Stomach (tissue), 9 donors: ENCODE results near the gene LEPR. TPM values are rescaled to one million over a fixed set of nuclear protein-coding genes. Genes with fewer than 3 reads are reported as not detected.
"Not testable (repeated sequence)": the region's sequence is repeated elsewhere in the genome, so short reads cannot be mapped to it uniquely, and the experiment has no call there.

Experiments
- DNase-seq, 2 donors: peaks; one replicate each; pipeline versions ENCODE4 v3.0.0 to v3.0.0-alpha.2; 2013 to 2019
- H3K27ac ChIP-seq, 5 donors: fragments of 200-600 bp in 4 of 5; sonication (generic) in 4 of 5; one replicate each; pipeline ENCODE4 v1.5.1; 2013 to 2019; ENCODE audit warnings: mild to moderate bottlenecking in 1 of 5, moderate library complexity in 1 of 5
- H3K27me3 ChIP-seq, 3 donors: fragments of 200-600 bp; sonication (generic); one replicate each; pipeline ENCODE4 v1.5.1; 2017 to 2019; ENCODE audit warnings: mixed run types in 1 of 3
- H3K36me3 ChIP-seq, 4 donors: fragments of 200-600 bp; sonication (generic); 1 replicate in 3 of 4; 2 replicates in 1 of 4; pipeline ENCODE4 v1.5.1; 2016 to 2019
- H3K4me1 ChIP-seq, 4 donors: fragments of 200-600 bp; sonication (generic); one replicate each; pipeline ENCODE4 v1.5.1; 2016 to 2019
- H3K4me3 ChIP-seq, 4 donors: fragments of 200-600 bp; sonication (generic) in 3 of 4; one replicate each; pipeline ENCODE4 v1.5.1; 2016 to 2019; ENCODE audit warnings: mild to moderate bottlenecking in 1 of 4
- H3K9me3 ChIP-seq, 4 donors: fragments of 200-600 bp; sonication (generic); one replicate each; pipeline ENCODE4 v1.5.1; 2016 to 2019
- CTCF ChIP-seq, 7 experiments: fragments of 450-650 bp in 4 of 7; fragments of 200-600 bp in 3 of 7; sonication (generic) in 3 of 7; IDR thresholded peaks; one replicate each; pipeline ENCODE4 v1.5.1; 2016 to 2019; ENCODE audit warnings: antibody characterized with exemption in 7 of 7, control low read depth in 2 of 7, mild to moderate bottlenecking in 1 of 7
- EP300 ChIP-seq: sonication (generic); formaldehyde crosslinking; IDR thresholded peaks from one replicate; pipeline ENCODE4 v1.6.1; 2017; ENCODE audit warnings: antibody characterized with exemption
- POLR2A ChIP-seq, 4 donors: fragments of 450-650 bp; IDR thresholded peaks; one replicate each; pipeline ENCODE4 v1.6.1; 2016; ENCODE audit warnings: antibody characterized with exemption in 4 of 4, control low read depth in 2 of 4, mild to moderate bottlenecking in 1 of 4, moderate library complexity in 1 of 4
- POLR2AphosphoS5 ChIP-seq, 3 donors: sonication (generic); formaldehyde crosslinking; IDR thresholded peaks; one replicate each; pipeline ENCODE4 v1.6.1; 2016; ENCODE audit warnings: antibody characterized with exemption in 3 of 3
- WGBS, 5 donors: extraction: QIAGEN DNeasy Blood & Tissue Kit in 3 of 5; methylation state at CpG; one replicate each; pipeline versions ENCODE4 v1.1.5 to v1.1.7; 2013 to 2018; 5-methylcytosine and 5-hydroxymethylcytosine counted together
- intact Hi-C: fragments of 100-400 bp; cut with DNase I; formaldehyde crosslinking; loops from one replicate; pipeline ENCODE4 v1.15.1; 2023; ENCODE audit warnings: low total_unique reads
- polyA plus RNA-seq, 3 donors: library from polyadenylated mRNA; stranded (reverse); fragments of 200-250 nt; gene quantifications; one replicate each; pipeline ENCODE4 v1.2.3, GENCODE V29; 2013
- total RNA-seq, 5 donors: library from RNA; depleted of rRNA; stranded (reverse); fragments of >200 nt; gene quantifications; one replicate each; pipeline versions ENCODE4 v1.1.0 to v1.2.3, GENCODE V29; 2014 to 2016
- donor health status: healthy with polysubstance abuse.
- donor health status: Bipolar disorder and iron deficiency.
- donor health status: healthy.

The LEPR gene
- total and polyA plus RNA-seq, 8 donors, result 0.58 to 33.0 (median 14.1) TPM

- intact Hi-C loops, result no loop called here
- whole genome bisulfite sequencing, 5 donors, result 91 to 100% (median 94%) methylated on average over 1 of the region's 1 CpG
- peaks cover 4 to 9% (median 6%) of the 10 kb centered on the region in 4 donors for H3K4me1 ChIP-seq
Observed at GRCh38 chr1:65445837-65446236, 25.4 kb downstream of the LEPR start.

GRCh38 chr1:65449214-65449823 is 28.9 kb downstream of the LEPR start:
- no peaks in the 10 kb centered on the region for H3K9me3 ChIP-seq
- 61 to 78% (median 73%) methylated on average over 4 of the region's 4 CpGs for WGBS, 5 donors
- intact Hi-C loops, result no loop called here
- no peak overlapping the region for H3K27ac ChIP-seq
- H3K4me3 ChIP-seq, result no peak overlapping the region
- H3K36me3 ChIP-seq, result no peaks in the 10 kb centered on the region
- TF ChIP-seq POLR2AphosphoS5 (IDR thresholded peaks at IDR 0.05) (no peak), CTCF (IDR thresholded peaks at IDR 0.05) (peak in 1 of 7 experiments; percentile 28)
- no peak for DNase-seq
- H3K27me3 ChIP-seq, result no peaks in the 10 kb centered on the region
- no peaks in the 10 kb centered on the region for H3K4me1 ChIP-seq

More at GRCh38 chr1:65445837-65446236, 25.4 kb downstream of the LEPR start:
- no peak for TF ChIP-seq EP300
- TF ChIP-seq POLR2A (IDR thresholded peaks at IDR 0.05), result no peak
- TF ChIP-seq POLR2AphosphoS5 (IDR thresholded peaks at IDR 0.05), result no peak
- TF ChIP-seq CTCF (IDR thresholded peaks at IDR 0.05), result no peak
- Histone ChIP-seq H3K27me3 (no peaks in the 10 kb centered on the region), H3K36me3 (no peaks in the 10 kb centered on the region), H3K9me3 (no peaks in the 10 kb centered on the region), H3K4me3 (no peak overlapping the region), H3K27ac (no peak overlapping the region)
- DNase-seq, result no peak

- H3K9me3 ChIP-seq, intact Hi-C loops: not testable (repeated sequence)
- WGBS, 5 donors, result 75 to 92% (median 78%) methylated on average over 6 to 10 of the region's 10 CpGs
Observed at GRCh38 chr1:65455678-65456077, 35.2 kb downstream of the LEPR start.

GRCh38 chr1:65456481-65456880 is 36.0 kb downstream of the LEPR start:
- Histone ChIP-seq H3K27me3 (no peaks in the 10 kb centered on the region), H3K36me3 (no peaks in the 10 kb centered on the region), H3K4me3 (no peak overlapping the region), H3K9me3 (no peaks in the 10 kb centered on the region), H3K27ac (no peak overlapping the region), H3K4me1 (peaks cover 0 to 8% (median 0%) of the 10 kb centered on the region in 4 donors)
- TF ChIP-seq CTCF (IDR thresholded peaks at IDR 0.05) (no peak), POLR2AphosphoS5 (IDR thresholded peaks at IDR 0.05) (no peak), POLR2A (IDR thresholded peaks at IDR 0.05) (no peak), EP300 (no peak)
- DNase-seq, result no peak
- intact Hi-C loops, result no loop called here

More at GRCh38 chr1:65455678-65456077, 35.2 kb downstream of the LEPR start:
- H3K4me3 ChIP-seq, H3K4me1 ChIP-seq, DNase-seq, H3K36me3 ChIP-seq, H3K27ac ChIP-seq, H3K27me3 ChIP-seq: not testable (repeated sequence)

- no peak for DNase-seq
- Histone ChIP-seq H3K4me3 (no peak overlapping the region), H3K9me3 (no peaks in the 10 kb centered on the region), H3K36me3 (no peaks in the 10 kb centered on the region), H3K27me3 (no peaks in the 10 kb centered on the region), H3K4me1 (peaks cover 0 to 8% (median 0%) of the 10 kb centered on the region in 4 donors), H3K27ac (no peak overlapping the region)
- intact Hi-C loops, result no loop called here
- TF ChIP-seq POLR2A (IDR thresholded peaks at IDR 0.05), result no peak
- TF ChIP-seq POLR2AphosphoS5 (IDR thresholded peaks at IDR 0.05), result no peak
- TF ChIP-seq CTCF (IDR thresholded peaks at IDR 0.05), result no peak
- no peak for TF ChIP-seq EP300
Observed at GRCh38 chr1:65457868-65458267, 37.4 kb downstream of the LEPR start.
